ENCODE results near the gene KIF5A.

The KIF5A gene

GRCh38 chr12:57571926-57572762, 22.3 kb downstream of the KIF5A start:
- H3K4me2 ChIP-seq, result no peak overlapping the region
- H3K9me3 ChIP-seq, result no peaks in the 10 kb centered on the region
- no peak for TF ChIP-seq Cebpa-rat (IDR thresholded peaks at IDR 0.05)
- H3K36me3 ChIP-seq, result no peaks in the 10 kb centered on the region
- H3K4me3 ChIP-seq, result no peak overlapping the region
- no peak overlapping the region for H3K9ac ChIP-seq
- no peak overlapping the region for H3K27ac ChIP-seq
- no peaks in the 10 kb centered on the region for H4K20me1 ChIP-seq
- no peaks in the 10 kb centered on the region for H3K27me3 ChIP-seq
- H3K4me1 ChIP-seq, result no peaks in the 10 kb centered on the region

DNA sequence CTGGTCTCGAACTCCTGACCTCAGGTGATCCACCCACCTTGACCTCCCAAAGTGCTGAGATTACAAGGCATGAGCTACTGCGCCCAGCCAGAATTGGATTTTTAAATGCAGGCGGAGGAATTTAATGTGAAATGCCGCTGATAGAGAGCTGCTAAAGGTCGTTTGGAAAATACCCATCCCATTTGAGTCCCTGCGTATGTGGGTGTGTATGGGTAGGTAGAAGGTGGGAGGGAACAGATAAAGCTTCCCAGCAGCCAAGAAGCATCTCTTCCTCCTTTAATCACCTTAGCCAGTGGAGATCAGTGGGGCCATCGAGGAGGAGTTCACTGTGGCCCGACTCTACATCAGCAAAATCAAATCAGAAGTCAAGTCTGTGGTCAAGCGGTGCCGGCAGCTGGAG, 25.0 kb downstream of the KIF5A start:
- no peaks in the 10 kb centered on the region for H3K36me3 ChIP-seq
- no peaks in the 10 kb centered on the region for H3K9me3 ChIP-seq
- H3K9ac ChIP-seq, result no peak overlapping the region
- H3K27ac ChIP-seq, result no peak overlapping the region
- H3K4me3 ChIP-seq, result no peak overlapping the region
- no peak for TF ChIP-seq Cebpa-rat (IDR thresholded peaks at IDR 0.05)
- H3K4me2 ChIP-seq, result no peak overlapping the region
- no peaks in the 10 kb centered on the region for H3K4me1 ChIP-seq
- no peaks in the 10 kb centered on the region for H4K20me1 ChIP-seq
- H3K27me3 ChIP-seq, result no peaks in the 10 kb centered on the region

DNA sequence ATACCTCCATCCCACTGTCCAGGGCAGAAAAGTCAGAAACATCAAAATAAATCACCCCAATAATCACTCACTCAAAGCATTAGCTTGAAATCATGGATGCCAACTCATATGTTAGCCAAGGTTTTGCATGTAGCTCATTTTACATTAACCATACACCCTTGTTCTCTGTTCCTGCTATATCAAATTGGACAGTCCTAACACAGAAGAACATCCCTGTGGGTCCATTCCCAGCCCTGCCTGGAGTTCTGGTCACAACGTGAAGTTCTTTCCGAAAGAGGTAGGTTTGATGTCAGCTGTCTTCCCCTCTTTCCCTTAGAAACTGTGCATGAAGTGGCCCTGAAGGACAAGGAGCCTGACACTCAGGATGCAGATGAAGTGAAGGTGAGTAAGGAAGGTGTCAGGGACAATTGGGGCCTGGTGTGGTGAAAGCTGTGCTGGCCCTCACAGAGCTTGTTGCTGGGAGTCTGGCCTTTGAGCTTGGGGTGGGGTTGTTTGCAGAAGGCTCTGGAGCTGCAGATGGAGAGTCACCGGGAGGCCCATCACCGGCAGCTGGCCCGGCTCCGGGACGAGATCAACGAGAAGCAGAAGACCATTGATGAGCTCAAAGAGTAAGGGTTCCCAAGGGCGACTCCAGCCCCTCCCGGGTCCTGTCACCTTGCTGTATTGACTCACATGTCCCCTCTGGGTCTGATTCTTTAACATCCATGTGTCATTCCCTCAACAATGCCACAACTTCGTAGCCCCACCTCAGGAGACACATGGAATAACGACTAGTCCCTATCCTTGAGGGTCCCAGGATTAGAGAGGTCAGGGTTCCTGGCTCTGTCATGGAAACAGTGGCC, 26.1 kb downstream of the KIF5A start:
- no peaks in the 10 kb centered on the region for H3K36me3 ChIP-seq

DNA sequence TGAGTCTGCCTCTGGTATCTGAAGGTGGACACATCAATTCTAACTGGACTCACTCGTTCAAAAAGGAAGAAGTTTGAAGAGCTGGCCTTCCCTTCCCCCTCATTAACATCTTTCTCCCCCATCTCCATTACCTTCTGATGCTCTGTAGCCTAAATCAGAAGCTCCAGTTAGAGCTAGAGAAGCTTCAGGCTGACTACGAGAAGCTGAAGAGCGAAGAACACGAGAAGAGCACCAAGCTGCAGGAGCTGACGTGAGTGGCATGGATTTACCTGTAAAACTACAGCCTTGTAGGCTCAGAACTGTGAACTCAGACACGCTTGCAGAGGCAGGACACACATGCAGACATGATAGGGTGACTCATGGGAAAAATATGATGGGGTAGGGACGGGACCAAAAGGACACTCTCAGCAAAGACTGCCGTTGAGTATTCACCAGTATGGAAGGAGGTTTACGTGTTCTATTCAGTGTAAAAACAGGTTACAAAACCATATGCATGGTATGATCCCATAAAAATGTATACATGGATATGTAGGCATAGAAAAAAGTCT, 26.8 kb downstream of the KIF5A start:
- Histone ChIP-seq H3K36me3 (no peaks in the 10 kb centered on the region), H3K27ac (no peak overlapping the region), H3K27me3 (no peaks in the 10 kb centered on the region), H3K9me3 (no peaks in the 10 kb centered on the region), H3K4me3 (no peak overlapping the region), H3K4me2 (no peak overlapping the region), H3K4me1 (no peaks in the 10 kb centered on the region), H4K20me1 (no peaks in the 10 kb centered on the region), H3K9ac (no peak overlapping the region)
- no peak for TF ChIP-seq Cebpa-rat (IDR thresholded peaks at IDR 0.05)

More for the DNA sequence above, 26.1 kb downstream of the KIF5A start:
- no peaks in the 10 kb centered on the region for H3K4me1 ChIP-seq
- no peaks in the 10 kb centered on the region for H3K9me3 ChIP-seq
- no peaks in the 10 kb centered on the region for H3K27me3 ChIP-seq
- no peak for TF ChIP-seq Cebpa-rat (IDR thresholded peaks at IDR 0.05)
- no peak overlapping the region for H3K4me2 ChIP-seq
- H3K27ac ChIP-seq, result no peak overlapping the region
- H3K4me3 ChIP-seq, result no peak overlapping the region
- no peak overlapping the region for H3K9ac ChIP-seq
- no peaks in the 10 kb centered on the region for H4K20me1 ChIP-seq

DNA sequence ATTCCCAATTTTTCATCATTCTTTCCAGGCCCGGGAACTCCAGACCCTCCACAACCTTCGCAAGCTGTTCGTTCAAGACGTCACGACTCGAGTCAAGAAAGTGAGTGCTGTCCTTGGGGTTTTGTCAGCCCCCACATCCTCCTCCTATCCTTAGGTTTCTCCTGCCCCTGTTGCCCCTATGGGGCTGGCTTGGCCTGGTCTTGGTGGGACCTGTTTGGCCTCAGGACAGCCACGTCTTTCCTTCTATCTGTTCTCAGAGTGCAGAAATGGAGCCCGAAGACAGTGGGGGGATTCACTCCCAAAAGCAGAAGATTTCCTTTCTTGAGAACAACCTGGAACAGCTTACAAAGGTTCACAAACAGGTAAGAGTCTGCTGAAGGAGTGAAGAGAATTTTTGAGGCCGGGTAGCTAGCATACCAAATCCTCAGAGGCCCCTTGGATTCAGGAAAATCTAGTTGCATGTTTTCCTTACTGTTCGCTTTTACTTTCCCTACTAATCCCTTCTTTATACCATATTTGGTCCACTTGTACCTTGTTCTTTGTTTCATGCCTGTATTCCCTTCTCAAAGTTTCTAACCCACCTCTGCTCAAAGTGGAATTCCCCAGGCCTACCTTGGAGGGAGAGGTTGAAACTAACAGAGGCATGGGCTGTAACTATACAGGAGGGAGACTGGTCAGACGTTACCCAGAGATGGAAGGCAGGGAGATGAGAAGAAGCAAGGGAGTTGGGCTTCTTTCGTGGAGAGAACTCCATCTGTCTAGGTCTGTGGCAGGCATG, 28.3 kb downstream of the KIF5A start:
- TF ChIP-seq Cebpa-rat (IDR thresholded peaks at IDR 0.05), result no peak
- H3K4me1 ChIP-seq, result no peaks in the 10 kb centered on the region
- H3K4me2 ChIP-seq, result no peak overlapping the region
- H3K27ac ChIP-seq, result no peak overlapping the region
- H4K20me1 ChIP-seq, result no peaks in the 10 kb centered on the region
- no peaks in the 10 kb centered on the region for H3K36me3 ChIP-seq
- H3K9me3 ChIP-seq, result no peaks in the 10 kb centered on the region
- no peak overlapping the region for H3K4me3 ChIP-seq
- H3K27me3 ChIP-seq, result no peaks in the 10 kb centered on the region
- no peak overlapping the region for H3K9ac ChIP-seq

DNA sequence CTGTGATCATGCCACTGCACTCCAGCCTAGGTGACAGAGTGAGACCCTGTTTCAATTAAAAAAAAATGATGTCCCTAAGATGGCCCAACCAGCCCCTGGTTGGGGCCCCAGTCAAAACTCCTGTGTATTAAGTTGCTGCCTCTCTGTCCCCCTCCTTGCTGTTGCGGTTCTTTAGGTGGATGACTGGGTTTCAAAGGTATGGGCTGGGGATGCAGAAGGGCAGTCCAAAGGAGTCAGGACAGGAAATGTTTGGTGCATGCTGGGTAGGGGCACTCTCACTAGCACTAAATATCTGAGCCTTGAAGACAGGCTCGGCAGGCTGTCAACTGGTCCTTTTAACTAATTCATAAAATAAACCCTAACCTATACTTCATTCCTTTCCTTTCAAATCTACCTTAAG, 29.2 kb downstream of the KIF5A start:
- TF ChIP-seq Cebpa-rat (IDR thresholded peaks at IDR 0.05), result no peak
- Histone ChIP-seq H3K4me3 (no peak overlapping the region), H3K9me3 (no peaks in the 10 kb centered on the region), H3K36me3 (no peaks in the 10 kb centered on the region), H3K27me3 (no peaks in the 10 kb centered on the region), H3K4me1 (no peaks in the 10 kb centered on the region), H4K20me1 (no peaks in the 10 kb centered on the region), H3K9ac (no peak overlapping the region), H3K27ac (no peak overlapping the region), H3K4me2 (no peak overlapping the region)

- no peaks in the 10 kb centered on the region for H3K36me3 ChIP-seq
- H3K27ac ChIP-seq, result no peak overlapping the region
- H3K9me3 ChIP-seq, result no peaks in the 10 kb centered on the region
- no peak overlapping the region for H3K9ac ChIP-seq
- 0 out of 2 replicates have a peak, but pooled peaks cover 6% of the 10 kb centered on the region for H3K27me3 ChIP-seq
- TF ChIP-seq Cebpa-rat (IDR thresholded peaks at IDR 0.05), result no peak
- no peaks in the 10 kb centered on the region for H3K4me1 ChIP-seq
- H3K4me3 ChIP-seq, result no peak overlapping the region
- H4K20me1 ChIP-seq, result no peaks in the 10 kb centered on the region
- H3K4me2 ChIP-seq, result no peak overlapping the region
Observed at GRCh38 chr12:57579677-57580465, 30.0 kb downstream of the KIF5A start.

GRCh38 chr12:57580466-57580795, 30.6 kb downstream of the KIF5A start:
- Histone ChIP-seq H3K4me2 (no peak overlapping the region), H3K36me3 (no peaks in the 10 kb centered on the region), H3K4me1 (no peaks in the 10 kb centered on the region), H3K4me3 (no peak overlapping the region), H3K9ac (no peak overlapping the region), H3K9me3 (no peaks in the 10 kb centered on the region), H3K27ac (no peak overlapping the region), H3K27me3 (0 out of 2 replicates have a peak, but pooled peaks cover 8% of the 10 kb centered on the region), H4K20me1 (no peaks in the 10 kb centered on the region)
- no peak for TF ChIP-seq Cebpa-rat (IDR thresholded peaks at IDR 0.05)

GRCh38 chr12:57581802-57582201, 32.0 kb downstream of the KIF5A start:
- Histone ChIP-seq H3K27ac (no peak overlapping the region), H3K4me2 (no peak overlapping the region), H3K4me1 (no peaks in the 10 kb centered on the region), H3K27me3 (0 out of 2 replicates have a peak, but pooled peaks cover 8% of the 10 kb centered on the region), H3K4me3 (no peak overlapping the region), H3K9me3 (no peaks in the 10 kb centered on the region), H3K36me3 (no peaks in the 10 kb centered on the region), H3K9ac (no peak overlapping the region), H4K20me1 (no peaks in the 10 kb centered on the region)
- no peak for TF ChIP-seq Cebpa-rat (IDR thresholded peaks at IDR 0.05)

Measured in BLaER1 (cell line).